HEK293 (cell line): ENCODE results near the gene SPATA33.

ENCODE experiments used
- REST ChIP-seq: fragments of 450-650 bp; formaldehyde crosslinking; IDR thresholded peaks from 2 replicates; pipeline ENCODE4 v1.5.1; 2016; ENCODE audit warnings: missing biosample characterization, missing genetic modification characterization
- ZNF239 ChIP-seq: fragments of 450-650 bp; formaldehyde crosslinking; IDR thresholded peaks from 2 replicates; pipeline ENCODE4 v1.5.1; 2016; ENCODE audit warnings: missing biosample characterization, missing genetic modification characterization
- ZNF274 ChIP-seq, 2 experiments: fragments of 200-500 bp in 1 of 2; fragments of 450-650 bp in 1 of 2; sonication (Bioruptor generic) in 1 of 2; formaldehyde crosslinking in 1 of 2; IDR thresholded peaks; 2 replicates each; pipeline versions ENCODE4 v1.5.1 to v1.6.1; 2014 to 2016; ENCODE audit warnings: borderline replicate concordance in 1 of 2, inconsistent platforms in 1 of 2, low read length in 1 of 2, missing biosample characterization in 1 of 2, missing genetic modification characterization in 1 of 2
- ZNF324 ChIP-seq: fragments of 450-650 bp; formaldehyde crosslinking; IDR thresholded peaks from 2 replicates; pipeline ENCODE4 v1.5.1; 2016; ENCODE audit warnings: missing biosample characterization, missing genetic modification characterization
- TF ChIP-seq, protein P1 (sequence below): fragments of 450-650 bp; formaldehyde crosslinking; IDR thresholded peaks from 2 replicates; pipeline ENCODE4 v1.5.1; 2016; ENCODE audit warnings: missing biosample characterization, missing genetic modification characterization

- TF ChIP-seq, protein P1, sequence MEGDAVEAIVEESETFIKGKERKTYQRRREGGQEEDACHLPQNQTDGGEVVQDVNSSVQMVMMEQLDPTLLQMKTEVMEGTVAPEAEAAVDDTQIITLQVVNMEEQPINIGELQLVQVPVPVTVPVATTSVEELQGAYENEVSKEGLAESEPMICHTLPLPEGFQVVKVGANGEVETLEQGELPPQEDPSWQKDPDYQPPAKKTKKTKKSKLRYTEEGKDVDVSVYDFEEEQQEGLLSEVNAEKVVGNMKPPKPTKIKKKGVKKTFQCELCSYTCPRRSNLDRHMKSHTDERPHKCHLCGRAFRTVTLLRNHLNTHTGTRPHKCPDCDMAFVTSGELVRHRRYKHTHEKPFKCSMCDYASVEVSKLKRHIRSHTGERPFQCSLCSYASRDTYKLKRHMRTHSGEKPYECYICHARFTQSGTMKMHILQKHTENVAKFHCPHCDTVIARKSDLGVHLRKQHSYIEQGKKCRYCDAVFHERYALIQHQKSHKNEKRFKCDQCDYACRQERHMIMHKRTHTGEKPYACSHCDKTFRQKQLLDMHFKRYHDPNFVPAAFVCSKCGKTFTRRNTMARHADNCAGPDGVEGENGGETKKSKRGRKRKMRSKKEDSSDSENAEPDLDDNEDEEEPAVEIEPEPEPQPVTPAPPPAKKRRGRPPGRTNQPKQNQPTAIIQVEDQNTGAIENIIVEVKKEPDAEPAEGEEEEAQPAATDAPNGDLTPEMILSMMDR (tag by site-specific recombination): no peak
- TF ChIP-seq ZNF274 (IDR thresholded peaks at IDR 0.05; ENCODE audit: low read length): no peak
- TF ChIP-seq ZNF274 (tag by site-specific recombination; IDR thresholded peaks at IDR 0.05; ENCODE audit: borderline replicate concordance): no peak
- TF ChIP-seq ZNF324 (tag by site-specific recombination): no peak
- TF ChIP-seq ZNF239: no peak
- no peak for TF ChIP-seq REST
These were observed 12.1 kb downstream of the SPATA33 start for GRCh38 chr16:89669755-89670154.
